ENCODE results near the gene ZNF638. TPM values are rescaled to one million over a fixed set of nuclear protein-coding genes. Genes with fewer than 3 reads are reported as not detected.

Gene ZNF638
- total and polyA plus RNA-seq, 9 of the 15 experiments (the other 6 are each of a cell fraction or from before 2014, with no cell fraction given): 53.3 to 165 (median 98.8) TPM

DNA sequence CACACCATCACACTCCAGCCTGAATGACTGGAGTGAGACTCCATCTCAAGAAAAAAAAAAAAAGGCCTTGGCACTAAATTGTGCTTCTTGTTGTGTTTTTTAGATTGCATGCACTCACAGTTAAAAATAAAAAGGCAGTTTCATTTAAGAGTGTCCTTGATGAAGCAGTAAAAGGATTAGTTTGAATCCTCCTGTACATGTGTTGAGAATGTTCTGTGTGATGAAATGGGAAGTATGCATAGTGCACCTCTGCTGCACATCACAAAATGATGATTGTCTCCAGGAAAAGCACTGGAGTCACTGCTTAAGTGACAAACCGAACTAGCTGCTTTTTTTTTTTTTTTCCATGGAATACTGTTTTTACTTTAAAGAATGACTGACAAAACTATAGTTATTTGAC, 144.9 kb downstream of the ZNF638 start:
- Histone ChIP-seq H3K27me3 (ENCODE audit: control insufficient read depth in 2 of 2, insufficient read depth in 2 of 2, low read length in 2 of 2) (peaks cover 11 to 16% of the 10 kb centered on the region in 2 experiments; a peak in 4 of 5 replicates), H3K9me1 (ENCODE audit: control insufficient read depth, insufficient read depth, low read length) (no peaks in the 10 kb centered on the region), H3K36me3 (ENCODE audit: control insufficient read depth, insufficient read depth, low read length) (no peaks in the 10 kb centered on the region), H3K9me3 (replicated peaks; ENCODE audit: control insufficient read depth, insufficient read depth, low read depth, low read length) (no peaks in the 10 kb centered on the region), H2AFZ (ENCODE audit: low read depth, low read length) (no peak overlapping the region), H3K4me3 (no peak overlapping the region), H3K9ac (ENCODE audit: insufficient read depth in 1 of 2, low read depth in 2 of 2, low read length in 2 of 2) (no peak overlapping the region), H3K27ac (ENCODE audit: extremely low read depth, low read depth, low read length) (no peak overlapping the region), H4K20me1 (replicated peaks; ENCODE audit: control insufficient read depth, insufficient read depth, low read length) (no peaks in the 10 kb centered on the region), H3K4me1 (replicated peaks in 1 of 2; ENCODE audit: control insufficient read depth in 2 of 2, insufficient read depth in 2 of 2, low read length in 2 of 2) (peaks cover 0 to 2% of the 10 kb centered on the region in 2 experiments; a peak in 2 of 5 replicates), H3K79me2 (ENCODE audit: control insufficient read depth, insufficient read depth, low read length) (no peaks in the 10 kb centered on the region), H3K4me2 (ENCODE audit: insufficient read depth, low read length) (no peak overlapping the region)
- WGBS (ENCODE audit: insufficient coverage, low coverage, missing lambda C conversion rate): 0% methylated on average over 1 of the region's 1 CpG
- FAIRE-seq (no peak), DNase-seq (ENCODE audit: extremely low read depth in 1 of 4, low spot score in 3 of 4) (no peak), ATAC-seq (no peak)
- CTCF ChIA-PET (ENCODE audit: low intra/inter-chr PET ratio): no interaction called here
- BruUV-seq (replicated peaks): no TSS peak
- intact Hi-C loops (cut with micrococcal nuclease): no loop called here
- in situ Hi-C loops (cut with MboI): no loop called here
- POLR2A ChIA-PET: interaction anchor here (0.6 kb wide), 1 partner anchor 301 kb away, joined by 3 read pairs; no protein-coding TSS in a partner anchor
- TF ChIP-seq SMARCC2 (IDR thresholded peaks at IDR 0.05; ENCODE audit: low read depth): no peak
- no peak for TF ChIP-seq CREM (IDR thresholded peaks at IDR 0.05; ENCODE audit: low read depth)
- TF ChIP-seq, protein P1, sequence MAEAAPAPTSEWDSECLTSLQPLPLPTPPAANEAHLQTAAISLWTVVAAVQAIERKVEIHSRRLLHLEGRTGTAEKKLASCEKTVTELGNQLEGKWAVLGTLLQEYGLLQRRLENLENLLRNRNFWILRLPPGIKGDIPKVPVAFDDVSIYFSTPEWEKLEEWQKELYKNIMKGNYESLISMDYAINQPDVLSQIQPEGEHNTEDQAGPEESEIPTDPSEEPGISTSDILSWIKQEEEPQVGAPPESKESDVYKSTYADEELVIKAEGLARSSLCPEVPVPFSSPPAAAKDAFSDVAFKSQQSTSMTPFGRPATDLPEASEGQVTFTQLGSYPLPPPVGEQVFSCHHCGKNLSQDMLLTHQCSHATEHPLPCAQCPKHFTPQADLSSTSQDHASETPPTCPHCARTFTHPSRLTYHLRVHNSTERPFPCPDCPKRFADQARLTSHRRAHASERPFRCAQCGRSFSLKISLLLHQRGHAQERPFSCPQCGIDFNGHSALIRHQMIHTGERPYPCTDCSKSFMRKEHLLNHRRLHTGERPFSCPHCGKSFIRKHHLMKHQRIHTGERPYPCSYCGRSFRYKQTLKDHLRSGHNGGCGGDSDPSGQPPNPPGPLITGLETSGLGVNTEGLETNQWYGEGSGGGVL (CRISPR knock-in tag; IDR thresholded peaks at IDR 0.05): no peak
- no peak for TF ChIP-seq FOXJ3 (CRISPR knock-in tag; IDR thresholded peaks at IDR 0.05)
- no peak for TF ChIP-seq E4F1 (CRISPR knock-in tag; IDR thresholded peaks at IDR 0.05; ENCODE audit: borderline replicate concordance)
- no peak for TF ChIP-seq PHB2 (IDR thresholded peaks at IDR 0.05; ENCODE audit: low read depth)
- no peak for TF ChIP-seq HDAC3 (IDR thresholded peaks at IDR 0.05; ENCODE audit: borderline replicate concordance, partially characterized antibody)
- no peak for TF ChIP-seq ZNF124 (CRISPR knock-in tag; IDR thresholded peaks at IDR 0.05)
- TF ChIP-seq HSF4 (CRISPR knock-in tag; IDR thresholded peaks at IDR 0.05; ENCODE audit: borderline replicate concordance): no peak
- TF ChIP-seq PHF21A (IDR thresholded peaks at IDR 0.05; ENCODE audit: borderline replicate concordance, low read depth): no peak
- no peak for TF ChIP-seq MYNN (IDR thresholded peaks at IDR 0.05)
- TF ChIP-seq MYNN (CRISPR knock-in tag; IDR thresholded peaks at IDR 0.05): no peak
- TF ChIP-seq ZKSCAN3 (CRISPR knock-in tag; IDR thresholded peaks at IDR 0.05): no peak
- no peak for TF ChIP-seq ZBTB17 (CRISPR knock-in tag; IDR thresholded peaks at IDR 0.05)
- no peak for TF ChIP-seq ZNF311 (CRISPR knock-in tag; IDR thresholded peaks at IDR 0.05)
- no peak for TF ChIP-seq ZNF41 (CRISPR knock-in tag; conservative IDR thresholded peaks at IDR 0.05)
- TF ChIP-seq, protein P2, sequence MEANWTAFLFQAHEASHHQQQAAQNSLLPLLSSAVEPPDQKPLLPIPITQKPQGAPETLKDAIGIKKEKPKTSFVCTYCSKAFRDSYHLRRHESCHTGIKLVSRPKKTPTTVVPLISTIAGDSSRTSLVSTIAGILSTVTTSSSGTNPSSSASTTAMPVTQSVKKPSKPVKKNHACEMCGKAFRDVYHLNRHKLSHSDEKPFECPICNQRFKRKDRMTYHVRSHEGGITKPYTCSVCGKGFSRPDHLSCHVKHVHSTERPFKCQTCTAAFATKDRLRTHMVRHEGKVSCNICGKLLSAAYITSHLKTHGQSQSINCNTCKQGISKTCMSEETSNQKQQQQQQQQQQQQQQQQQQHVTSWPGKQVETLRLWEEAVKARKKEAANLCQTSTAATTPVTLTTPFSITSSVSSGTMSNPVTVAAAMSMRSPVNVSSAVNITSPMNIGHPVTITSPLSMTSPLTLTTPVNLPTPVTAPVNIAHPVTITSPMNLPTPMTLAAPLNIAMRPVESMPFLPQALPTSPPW (CRISPR knock-in tag; IDR thresholded peaks at IDR 0.05): no peak

Data from K562 (cell line).